NT2/D1 (cell line): Measurements from ENCODE around the gene FBXO9.

Experiments
- SUZ12 ChIP-seq: IDR thresholded peaks from 2 replicates; pipeline ENCODE4 v1.6.1; 2011; ENCODE audit not compliant: insufficient read length, insufficient read depth; ENCODE audit errors: extremely low read depth
- ZNF274 ChIP-seq: IDR thresholded peaks from 2 replicates; pipeline ENCODE4 v1.6.1; 2011; ENCODE audit warnings: mild to moderate bottlenecking, low read depth, low read length

GRCh38 chr6:53119772-53120409, 54.7 kb downstream of the FBXO9 start:
- no peak for TF ChIP-seq ZNF274
- no peak for TF ChIP-seq SUZ12
